ENCODE measurements around the gene NYNRIN.

The NYNRIN gene

DNA sequence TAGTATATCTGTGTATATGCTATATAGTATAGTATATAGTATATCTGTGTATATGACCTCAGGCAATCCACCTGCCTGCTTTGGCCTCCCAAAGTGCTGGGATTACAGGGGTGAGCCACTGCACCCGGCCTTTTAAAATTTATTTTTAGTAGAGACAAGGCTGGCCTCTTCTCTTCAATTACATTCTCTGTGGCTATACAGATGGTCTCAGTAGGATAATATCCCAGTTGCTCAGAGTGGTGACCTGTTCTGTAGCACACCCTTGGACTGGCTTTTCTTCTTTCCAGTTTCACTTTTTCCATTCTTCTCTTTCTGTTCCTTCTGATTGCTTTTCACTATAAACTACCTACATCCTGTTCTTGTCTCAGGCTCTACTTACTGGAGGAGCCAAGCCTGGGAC is 34.0 kb upstream of the NYNRIN start:
- H3K27ac ChIP-seq (ENCODE audit: low read length) = peak overlapping the region; percentile 95
- no peaks in the 10 kb centered on the region for H3K27me3 ChIP-seq (ENCODE audit: low read depth, low read length)
- no peak overlapping the region for H3K4me3 ChIP-seq (ENCODE audit: low read depth in 1 of 2, low read length in 2 of 2)
- no peaks in the 10 kb centered on the region for H3K36me3 ChIP-seq (ENCODE audit: control insufficient read depth in 1 of 2, insufficient read depth in 2 of 2, low read length in 2 of 2)
- H3K4me1 ChIP-seq (ENCODE audit: control insufficient read depth in 1 of 2, insufficient read depth in 2 of 2, low read length in 2 of 2) = peaks cover 7 to 8% of the 10 kb centered on the region in 2 donors
- H3K9me3 ChIP-seq (ENCODE audit: control insufficient read depth in 1 of 2, low read length in 2 of 2) = no peaks in the 10 kb centered on the region

DNA sequence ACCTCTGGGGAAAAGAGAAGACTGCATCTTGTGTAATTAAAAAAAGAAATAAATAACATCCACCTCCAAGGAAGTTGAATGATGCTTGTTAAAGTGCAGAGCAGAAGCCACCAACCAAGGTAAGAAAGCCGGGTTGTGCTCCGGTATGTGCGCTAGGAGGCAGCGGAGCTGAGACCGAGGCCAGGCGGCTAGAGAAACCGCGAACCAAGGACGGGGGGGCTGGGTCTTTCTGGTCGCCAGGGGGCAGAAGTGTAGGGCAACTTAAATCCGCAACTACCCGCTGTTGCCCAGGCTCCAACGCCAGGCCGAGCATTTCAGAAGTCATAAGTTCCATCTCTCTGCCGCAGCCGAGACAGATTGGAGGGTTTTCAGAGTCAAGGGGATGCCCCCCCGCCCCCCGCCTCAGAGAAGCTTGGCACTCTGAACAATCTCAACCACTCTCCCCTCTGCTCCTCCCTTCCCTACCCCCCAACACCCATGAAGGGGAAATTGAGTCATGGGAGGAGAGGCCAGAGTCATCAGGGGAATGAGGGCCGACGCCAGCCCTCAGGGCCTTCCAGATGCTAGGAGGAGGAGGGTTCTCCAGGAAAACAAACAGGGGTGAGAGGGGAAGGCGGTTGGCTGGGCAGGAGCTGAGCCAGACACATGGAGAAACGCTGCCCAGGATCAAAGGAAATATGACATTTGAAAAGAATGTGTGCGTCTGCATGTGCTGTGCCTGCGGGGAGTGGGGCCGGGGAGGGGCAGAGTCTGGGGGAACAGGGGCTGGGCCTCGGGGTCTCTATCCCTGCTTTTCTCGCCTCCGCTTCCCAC is 33.0 kb upstream of the NYNRIN start:
- no peaks in the 10 kb centered on the region for H3K27me3 ChIP-seq (ENCODE audit: low read depth, low read length)

DNA sequence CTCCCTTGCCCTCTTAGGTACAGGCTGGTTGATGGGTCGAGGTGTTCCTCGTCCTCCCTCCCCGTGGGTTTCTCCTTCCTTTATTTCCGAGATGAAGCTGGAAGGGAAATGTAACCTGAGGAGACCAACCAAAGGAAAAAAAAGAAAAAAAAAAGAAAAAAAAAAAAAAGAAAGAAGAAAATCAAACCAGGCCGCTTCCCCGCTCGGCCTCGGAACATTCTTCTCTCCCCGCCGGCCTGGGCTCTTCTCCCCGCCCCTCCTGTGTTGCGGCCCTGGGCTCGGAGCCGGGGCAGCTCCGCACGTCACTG is 32.4 kb upstream of the NYNRIN start:
- peak overlapping the region; percentile 71 to 79 for H3K4me3 ChIP-seq (ENCODE audit: low read depth in 1 of 2, low read length in 2 of 2)
- H3K9me3 ChIP-seq (ENCODE audit: control insufficient read depth in 1 of 2, low read length in 2 of 2) = no peaks in the 10 kb centered on the region
- peaks cover 0 to 4% of the 10 kb centered on the region in 2 donors for H3K36me3 ChIP-seq (ENCODE audit: control insufficient read depth in 1 of 2, insufficient read depth in 2 of 2, low read length in 2 of 2)
- H3K27ac ChIP-seq (ENCODE audit: low read length) = peak overlapping the region; percentile 95
- H3K27me3 ChIP-seq (ENCODE audit: low read depth, low read length) = no peaks in the 10 kb centered on the region
- peaks cover 7 to 16% of the 10 kb centered on the region in 2 donors for H3K4me1 ChIP-seq (ENCODE audit: control insufficient read depth in 1 of 2, insufficient read depth in 2 of 2, low read length in 2 of 2)

More for the DNA sequence above, 33.0 kb upstream of the NYNRIN start:
- Histone ChIP-seq H3K4me1 (ENCODE audit: control insufficient read depth in 1 of 2, insufficient read depth in 2 of 2, low read length in 2 of 2) (peaks cover 7 to 14% of the 10 kb centered on the region in 2 donors), H3K9me3 (ENCODE audit: control insufficient read depth in 1 of 2, low read length in 2 of 2) (no peaks in the 10 kb centered on the region), H3K36me3 (ENCODE audit: control insufficient read depth in 1 of 2, insufficient read depth in 2 of 2, low read length in 2 of 2) (no peaks in the 10 kb centered on the region), H3K27ac (ENCODE audit: low read length) (peak overlapping the region; percentile 95), H3K4me3 (ENCODE audit: low read depth in 1 of 2, low read length in 2 of 2) (peak overlapping the region; percentile 71 to 79)

DNA sequence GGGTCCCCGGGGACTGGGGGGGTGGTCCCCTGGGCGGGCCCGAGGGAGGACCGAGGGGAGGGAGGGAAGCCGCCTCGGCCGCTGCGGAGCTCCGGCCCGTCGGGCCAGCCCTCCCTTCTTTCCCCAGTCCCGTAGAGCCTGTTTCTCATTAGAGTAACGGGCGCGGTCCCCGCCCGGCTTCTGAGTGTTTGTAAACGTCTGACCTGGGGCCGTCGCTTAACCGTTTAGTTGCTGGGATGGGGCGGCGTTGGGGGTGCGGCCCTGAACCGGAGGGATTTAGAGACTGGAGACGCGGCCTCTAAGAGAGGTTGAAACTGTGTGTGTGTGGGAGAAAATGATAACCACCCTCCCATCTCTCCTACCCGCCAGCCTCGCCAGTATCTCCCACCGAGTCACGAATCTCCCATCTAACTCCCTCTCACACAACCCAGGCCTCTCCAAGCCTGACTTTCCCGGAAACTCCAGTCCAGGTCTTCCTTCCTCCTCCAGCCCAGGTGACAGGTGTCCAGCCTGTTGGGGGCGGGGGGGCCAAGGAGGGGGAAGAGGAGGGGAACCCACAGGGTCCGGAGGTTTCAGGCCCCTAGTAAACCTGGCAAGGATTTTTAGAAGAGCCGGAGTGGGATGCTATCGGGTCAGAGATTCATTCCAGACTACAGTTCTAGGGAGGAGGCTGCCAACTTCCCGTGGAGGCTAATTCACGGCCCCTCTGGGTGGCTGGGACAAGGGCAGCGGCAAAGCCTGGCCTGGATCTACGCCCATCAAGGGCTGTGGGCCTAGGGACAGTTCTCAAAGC is 31.9 kb upstream of the NYNRIN start:
- Histone ChIP-seq H3K9me3 (ENCODE audit: control insufficient read depth in 1 of 2, low read length in 2 of 2) (no peaks in the 10 kb centered on the region), H3K27ac (ENCODE audit: low read length) (peak overlapping the region; percentile 95), H3K27me3 (ENCODE audit: low read depth, low read length) (no peaks in the 10 kb centered on the region), H3K4me3 (ENCODE audit: low read depth in 1 of 2, low read length in 2 of 2) (peak overlapping the region; percentile 71 to 79), H3K36me3 (ENCODE audit: control insufficient read depth in 1 of 2, insufficient read depth in 2 of 2, low read length in 2 of 2) (peaks cover 0 to 7% of the 10 kb centered on the region in 2 donors), H3K4me1 (ENCODE audit: control insufficient read depth in 1 of 2, insufficient read depth in 2 of 2, low read length in 2 of 2) (peaks cover 7 to 18% of the 10 kb centered on the region in 2 donors)

DNA sequence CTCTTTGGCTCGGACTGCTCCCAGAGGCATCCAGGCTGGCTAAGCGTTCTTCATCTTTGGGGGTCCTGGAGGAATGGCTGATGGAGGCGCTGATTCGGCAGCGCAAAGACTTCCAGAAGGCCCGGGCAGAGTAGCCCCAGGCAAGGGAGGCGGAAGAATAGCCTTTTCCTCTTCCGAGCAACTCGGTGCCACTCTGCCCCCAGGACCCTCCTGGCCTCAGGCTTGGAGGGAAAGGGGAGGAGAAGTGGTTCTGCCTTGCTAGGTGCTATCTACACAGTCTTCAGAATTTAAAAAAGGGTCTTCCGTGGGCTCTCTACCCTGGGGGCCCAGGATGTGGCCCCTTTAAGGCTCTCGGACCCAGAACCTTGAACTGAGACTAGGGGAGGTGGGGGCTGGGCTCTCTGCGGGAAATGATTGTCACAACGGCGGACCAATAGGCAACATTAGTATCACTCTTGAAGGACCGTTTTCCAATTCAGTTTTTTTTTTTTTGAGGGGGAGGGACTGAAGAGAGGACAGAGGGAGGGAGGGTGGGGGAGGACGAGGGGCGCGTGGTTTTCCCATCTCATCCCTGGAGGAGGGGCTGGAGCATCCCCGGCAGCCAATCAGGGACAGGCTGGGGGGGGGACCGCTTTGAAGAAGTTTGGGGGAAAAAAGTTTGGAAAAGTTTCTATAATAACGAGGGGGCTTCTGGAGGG is 31.1 kb upstream of the NYNRIN start, which contains the start of gene NFATC4:
NFATC4 (plus strand) TSS at position 671 of the 698 bp plus-strand sequence. CDS start 157 bp downstream, outside the sequence.
- H3K27me3 ChIP-seq (ENCODE audit: low read depth, low read length) = no peaks in the 10 kb centered on the region
- H3K4me1 ChIP-seq (ENCODE audit: control insufficient read depth in 1 of 2, insufficient read depth in 2 of 2, low read length in 2 of 2) = peaks cover 7 to 25% of the 10 kb centered on the region in 2 donors
- H3K36me3 ChIP-seq (ENCODE audit: control insufficient read depth in 1 of 2, insufficient read depth in 2 of 2, low read length in 2 of 2) = peaks cover 0 to 14% of the 10 kb centered on the region in 2 donors
- no peaks in the 10 kb centered on the region for H3K9me3 ChIP-seq (ENCODE audit: control insufficient read depth in 1 of 2, low read length in 2 of 2)
- H3K4me3 ChIP-seq (ENCODE audit: low read depth in 1 of 2, low read length in 2 of 2) = peak within 1 kb of the TSS; percentile 71 to 79
- H3K27ac ChIP-seq (ENCODE audit: low read length) = peak within 1 kb of the TSS; percentile 95

DNA sequence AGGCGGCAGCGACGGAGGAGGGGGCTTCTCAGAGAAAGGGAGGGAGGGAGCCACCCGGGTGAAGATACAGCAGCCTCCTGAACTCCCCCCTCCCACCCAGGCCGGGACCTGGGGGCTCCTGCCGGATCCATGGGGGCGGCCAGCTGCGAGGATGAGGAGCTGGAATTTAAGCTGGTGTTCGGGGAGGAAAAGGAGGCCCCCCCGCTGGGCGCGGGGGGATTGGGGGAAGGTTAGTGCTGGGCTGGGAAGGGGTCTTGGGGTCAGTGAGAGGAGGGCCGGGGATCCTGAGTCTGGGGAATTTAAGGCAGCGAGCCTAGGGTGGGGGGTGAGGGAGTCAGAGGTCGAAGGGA is 30.6 kb upstream of the NYNRIN start:
- peaks cover 7 to 25% of the 10 kb centered on the region in 2 donors for H3K4me1 ChIP-seq (ENCODE audit: control insufficient read depth in 1 of 2, insufficient read depth in 2 of 2, low read length in 2 of 2)
- no peaks in the 10 kb centered on the region for H3K9me3 ChIP-seq (ENCODE audit: control insufficient read depth in 1 of 2, low read length in 2 of 2)
- H3K27me3 ChIP-seq (ENCODE audit: low read depth, low read length) = no peaks in the 10 kb centered on the region
- peak overlapping the region; percentile 64 to 79 for H3K4me3 ChIP-seq (ENCODE audit: low read depth in 1 of 2, low read length in 2 of 2)
- peaks cover 0 to 19% of the 10 kb centered on the region in 2 donors for H3K36me3 ChIP-seq (ENCODE audit: control insufficient read depth in 1 of 2, insufficient read depth in 2 of 2, low read length in 2 of 2)
- H3K27ac ChIP-seq (ENCODE audit: low read length) = peak overlapping the region; percentile 82

DNA sequence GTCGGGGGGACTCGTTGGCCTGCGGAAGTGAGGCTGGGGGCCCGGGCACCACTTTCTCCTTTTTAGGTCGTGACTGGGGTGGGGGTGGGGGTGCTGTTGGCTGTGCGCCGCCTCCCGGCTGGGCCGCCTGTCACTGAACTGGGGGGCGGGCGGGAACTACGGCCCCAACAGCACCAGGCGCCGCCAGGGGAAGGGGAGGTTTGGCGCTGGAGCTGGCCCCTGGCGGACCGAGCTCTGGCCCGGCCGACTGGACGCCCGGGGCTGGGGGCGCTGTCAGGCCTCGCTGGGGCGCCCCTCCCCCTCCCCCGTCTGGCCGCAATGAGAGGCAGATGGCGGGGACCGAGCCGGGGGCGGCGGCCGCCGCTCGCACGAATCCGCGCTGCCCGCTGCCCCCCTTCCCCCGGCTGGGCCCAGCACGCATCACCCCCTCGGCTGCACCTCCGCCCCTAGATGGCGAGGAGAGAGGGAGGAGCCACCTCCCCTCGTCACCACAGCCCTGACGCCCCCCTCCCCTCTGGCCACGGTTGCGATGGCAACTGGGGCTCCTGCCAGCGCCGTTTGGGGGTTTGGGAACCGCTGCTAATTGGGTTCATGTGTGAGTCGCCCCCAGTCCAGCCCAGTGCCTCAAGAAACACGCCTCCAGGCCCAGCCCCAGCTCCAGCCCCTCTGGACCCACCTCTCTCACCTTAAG is 30.1 kb upstream of the NYNRIN start:
- no peaks in the 10 kb centered on the region for H3K27me3 ChIP-seq (ENCODE audit: low read depth, low read length)
- no peaks in the 10 kb centered on the region for H3K9me3 ChIP-seq (ENCODE audit: control insufficient read depth in 1 of 2, low read length in 2 of 2)
- peak overlapping the region; percentile 64 to 79 for H3K4me3 ChIP-seq (ENCODE audit: low read depth in 1 of 2, low read length in 2 of 2)
- peaks cover 0 to 22% of the 10 kb centered on the region in 2 donors for H3K36me3 ChIP-seq (ENCODE audit: control insufficient read depth in 1 of 2, insufficient read depth in 2 of 2, low read length in 2 of 2)
- peaks cover 7 to 25% of the 10 kb centered on the region in 2 donors for H3K4me1 ChIP-seq (ENCODE audit: control insufficient read depth in 1 of 2, insufficient read depth in 2 of 2, low read length in 2 of 2)
- H3K27ac ChIP-seq (ENCODE audit: low read length) = peak overlapping the region; percentile 82

DNA sequence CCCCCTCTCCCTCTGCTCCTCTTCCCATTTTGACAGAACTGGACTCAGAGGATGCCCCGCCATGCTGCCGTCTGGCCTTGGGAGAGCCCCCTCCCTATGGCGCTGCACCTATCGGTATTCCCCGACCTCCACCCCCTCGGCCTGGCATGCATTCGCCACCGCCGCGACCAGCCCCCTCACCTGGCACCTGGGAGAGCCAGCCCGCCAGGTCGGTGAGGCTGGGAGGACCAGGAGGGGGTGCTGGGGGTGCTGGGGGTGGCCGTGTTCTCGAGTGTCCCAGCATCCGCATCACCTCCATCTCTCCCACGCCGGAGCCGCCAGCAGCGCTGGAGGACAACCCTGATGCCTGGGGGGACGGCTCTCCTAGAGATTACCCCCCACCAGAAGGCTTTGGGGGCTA is 29.3 kb upstream of the NYNRIN start:
- H3K27ac ChIP-seq (ENCODE audit: low read length) = no peak overlapping the region
- no peaks in the 10 kb centered on the region for H3K9me3 ChIP-seq (ENCODE audit: control insufficient read depth in 1 of 2, low read length in 2 of 2)
- H3K27me3 ChIP-seq (ENCODE audit: low read depth, low read length) = no peaks in the 10 kb centered on the region
- peak overlapping the region in 1 of 2 donors; percentile 79 for H3K4me3 ChIP-seq (ENCODE audit: low read depth in 1 of 2, low read length in 2 of 2)
- peaks cover 2 to 28% of the 10 kb centered on the region in 2 donors for H3K36me3 ChIP-seq (ENCODE audit: control insufficient read depth in 1 of 2, insufficient read depth in 2 of 2, low read length in 2 of 2)
- peaks cover 7 to 25% of the 10 kb centered on the region in 2 donors for H3K4me1 ChIP-seq (ENCODE audit: control insufficient read depth in 1 of 2, insufficient read depth in 2 of 2, low read length in 2 of 2)

DNA sequence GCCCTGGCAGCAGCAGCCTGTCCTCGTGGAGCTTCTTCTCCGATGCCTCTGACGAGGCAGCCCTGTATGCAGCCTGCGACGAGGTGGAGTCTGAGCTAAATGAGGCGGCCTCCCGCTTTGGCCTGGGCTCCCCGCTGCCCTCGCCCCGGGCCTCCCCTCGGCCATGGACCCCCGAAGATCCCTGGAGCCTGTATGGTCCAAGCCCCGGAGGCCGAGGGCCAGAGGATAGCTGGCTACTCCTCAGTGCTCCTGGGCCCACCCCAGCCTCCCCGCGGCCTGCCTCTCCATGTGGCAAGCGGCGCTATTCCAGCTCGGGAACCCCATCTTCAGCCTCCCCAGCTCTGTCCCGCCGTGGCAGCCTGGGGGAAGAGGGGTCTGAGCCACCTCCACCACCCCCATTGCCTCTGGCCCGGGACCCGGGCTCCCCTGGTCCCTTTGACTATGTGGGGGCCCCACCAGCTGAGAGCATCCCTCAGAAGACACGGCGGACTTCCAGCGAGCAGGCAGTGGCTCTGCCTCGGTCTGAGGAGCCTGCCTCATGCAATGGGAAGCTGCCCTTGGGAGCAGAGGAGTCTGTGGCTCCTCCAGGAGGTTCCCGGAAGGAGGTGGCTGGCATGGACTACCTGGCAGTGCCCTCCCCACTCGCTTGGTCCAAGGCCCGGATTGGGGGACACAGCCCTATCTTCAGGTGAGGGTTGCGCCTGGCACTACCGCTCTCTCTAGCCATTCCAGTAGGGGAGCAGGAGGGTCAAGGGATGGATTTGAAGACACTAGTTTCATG is 28.7 kb upstream of the NYNRIN start:
- H3K36me3 ChIP-seq (ENCODE audit: control insufficient read depth in 1 of 2, insufficient read depth in 2 of 2, low read length in 2 of 2) = peaks cover 5 to 28% of the 10 kb centered on the region in 2 donors
- H3K4me1 ChIP-seq (ENCODE audit: control insufficient read depth in 1 of 2, insufficient read depth in 2 of 2, low read length in 2 of 2) = peaks cover 6 to 22% of the 10 kb centered on the region in 2 donors
- H3K4me3 ChIP-seq (ENCODE audit: low read depth in 1 of 2, low read length in 2 of 2) = no peak overlapping the region
- H3K27ac ChIP-seq (ENCODE audit: low read length) = no peak overlapping the region
- no peaks in the 10 kb centered on the region for H3K27me3 ChIP-seq (ENCODE audit: low read depth, low read length)
- no peaks in the 10 kb centered on the region for H3K9me3 ChIP-seq (ENCODE audit: control insufficient read depth in 1 of 2, low read length in 2 of 2)

DNA sequence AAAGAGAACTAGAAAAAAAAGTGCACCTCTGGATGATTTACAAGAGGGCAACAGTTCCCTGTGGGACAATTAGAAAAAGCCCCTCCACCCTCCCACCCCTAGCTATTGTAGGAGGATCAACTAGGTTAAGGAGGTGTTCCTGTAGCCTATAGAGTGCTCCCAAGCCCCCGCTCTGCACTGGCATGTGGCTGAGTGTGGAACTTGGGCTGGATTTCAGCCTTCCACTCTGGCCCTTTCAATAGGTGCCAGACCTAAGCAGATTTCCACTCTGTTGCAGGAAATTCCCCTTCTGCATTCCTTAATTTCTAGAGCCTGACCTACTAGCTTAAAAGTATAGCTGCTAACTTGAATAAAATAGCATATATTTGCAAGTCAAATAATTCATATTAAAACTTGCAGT is 28.1 kb upstream of the NYNRIN start:
- Histone ChIP-seq H3K36me3 (ENCODE audit: control insufficient read depth in 1 of 2, insufficient read depth in 2 of 2, low read length in 2 of 2) (peaks cover 5 to 34% of the 10 kb centered on the region in 2 donors), H3K27me3 (ENCODE audit: low read depth, low read length) (no peaks in the 10 kb centered on the region), H3K4me3 (ENCODE audit: low read depth in 1 of 2, low read length in 2 of 2) (no peak overlapping the region), H3K4me1 (ENCODE audit: control insufficient read depth in 1 of 2, insufficient read depth in 2 of 2, low read length in 2 of 2) (peaks cover 0 to 17% of the 10 kb centered on the region in 2 donors), H3K9me3 (ENCODE audit: control insufficient read depth in 1 of 2, low read length in 2 of 2) (no peaks in the 10 kb centered on the region), H3K27ac (ENCODE audit: low read length) (no peak overlapping the region)
